Astrocyte of the cerebellum (primary cell): Measurements from ENCODE around the gene SLC25A45.

Experiments
- DNase-seq: peaks from one replicate; pipeline ENCODE4 v3.0.0-alpha.2; 2011; ENCODE audit warnings: low read depth
- H3K4me3 ChIP-seq: 2 replicates; pipeline ENCODE4 v1.5.1; 2011; ENCODE audit warnings: mild to moderate bottlenecking, low read depth, low read length, moderate library complexity
- in situ Hi-C: cut with HindIII; loops from 2 replicates; pipeline ENCODE4 v1.10.0; 2017; ENCODE audit warnings: low sequenced_read_pairs
- TF ChIP-seq, protein P1 (sequence below): IDR thresholded peaks from 2 replicates; pipeline ENCODE4 v1.5.1; 2012; ENCODE audit warnings: low read length, low read depth, moderate library complexity, mild to moderate bottlenecking; ENCODE audit errors: missing control alignments

The SLC25A45 gene

GRCh38 chr11:65396769-65397745 lies 14.6 kb upstream of the SLC25A45 start:
- in situ Hi-C loops = no loop called here
- DNase-seq = no peak
- no peak overlapping the region for H3K4me3 ChIP-seq
- TF ChIP-seq, protein P1, sequence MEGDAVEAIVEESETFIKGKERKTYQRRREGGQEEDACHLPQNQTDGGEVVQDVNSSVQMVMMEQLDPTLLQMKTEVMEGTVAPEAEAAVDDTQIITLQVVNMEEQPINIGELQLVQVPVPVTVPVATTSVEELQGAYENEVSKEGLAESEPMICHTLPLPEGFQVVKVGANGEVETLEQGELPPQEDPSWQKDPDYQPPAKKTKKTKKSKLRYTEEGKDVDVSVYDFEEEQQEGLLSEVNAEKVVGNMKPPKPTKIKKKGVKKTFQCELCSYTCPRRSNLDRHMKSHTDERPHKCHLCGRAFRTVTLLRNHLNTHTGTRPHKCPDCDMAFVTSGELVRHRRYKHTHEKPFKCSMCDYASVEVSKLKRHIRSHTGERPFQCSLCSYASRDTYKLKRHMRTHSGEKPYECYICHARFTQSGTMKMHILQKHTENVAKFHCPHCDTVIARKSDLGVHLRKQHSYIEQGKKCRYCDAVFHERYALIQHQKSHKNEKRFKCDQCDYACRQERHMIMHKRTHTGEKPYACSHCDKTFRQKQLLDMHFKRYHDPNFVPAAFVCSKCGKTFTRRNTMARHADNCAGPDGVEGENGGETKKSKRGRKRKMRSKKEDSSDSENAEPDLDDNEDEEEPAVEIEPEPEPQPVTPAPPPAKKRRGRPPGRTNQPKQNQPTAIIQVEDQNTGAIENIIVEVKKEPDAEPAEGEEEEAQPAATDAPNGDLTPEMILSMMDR = no peak

- no peak overlapping the region for H3K4me3 ChIP-seq
- in situ Hi-C loops = no loop called here
- DNase-seq = no peak
- TF ChIP-seq, protein P1 = no peak
Observed at GRCh38 chr11:65395961-65396530, 13.6 kb upstream of the SLC25A45 start.

DNA sequence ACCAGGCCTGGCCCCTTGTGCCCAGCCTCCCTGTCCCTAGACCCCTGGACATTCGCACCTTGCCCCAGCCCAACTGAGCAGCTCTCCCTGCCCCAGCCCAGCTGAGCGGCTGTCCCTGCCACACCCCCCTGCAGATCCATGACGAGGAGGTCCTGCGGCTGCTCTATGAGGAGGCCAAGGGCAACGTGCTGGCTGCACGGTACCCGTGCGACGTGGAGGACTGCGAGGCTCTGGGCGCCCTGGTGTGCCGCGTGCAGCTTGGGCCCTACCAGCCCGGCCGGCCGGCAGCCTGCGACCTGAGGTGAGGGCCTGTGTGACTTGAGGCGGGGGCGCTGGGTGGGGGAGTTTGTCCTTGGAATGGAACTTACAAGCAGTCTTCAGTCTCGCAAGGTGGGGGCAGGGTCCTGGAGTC lies 11.7 kb upstream of the SLC25A45 start:
- no peak overlapping the region for H3K4me3 ChIP-seq
- TF ChIP-seq, protein P1 = no peak
- no peak for DNase-seq
- in situ Hi-C loops = no loop called here

DNA sequence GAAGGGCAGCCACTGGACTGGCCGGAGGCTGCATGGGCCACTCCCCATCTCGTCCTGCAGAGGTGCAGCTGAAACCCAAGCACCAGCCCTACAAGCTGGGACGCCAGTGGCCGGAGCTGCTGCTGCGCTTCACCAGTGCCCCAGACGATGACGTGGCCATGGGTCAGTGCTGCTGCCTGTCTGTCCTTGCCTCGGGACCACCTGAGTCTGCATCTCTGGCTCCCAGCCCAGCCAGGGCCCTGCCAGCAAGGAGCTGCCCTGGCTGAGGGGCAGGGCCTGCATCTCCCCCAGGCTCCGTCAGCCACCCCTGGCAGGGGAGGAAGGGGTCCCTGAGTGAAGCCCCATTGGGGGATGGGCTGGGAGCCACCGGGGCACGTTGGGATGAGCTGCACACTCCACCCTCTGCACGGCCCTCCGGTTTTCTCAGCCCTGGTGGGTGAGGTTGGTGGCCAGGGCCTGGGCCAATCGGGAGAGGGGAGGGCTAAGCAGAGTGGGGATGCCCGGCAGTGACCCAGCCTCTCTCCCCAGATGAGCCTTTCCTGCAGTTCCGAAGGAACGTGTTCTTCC lies 11.2 kb upstream of the SLC25A45 start:
- H3K4me3 ChIP-seq = no peak overlapping the region
- DNase-seq = no peak
- TF ChIP-seq, protein P1 = no peak
- in situ Hi-C loops = no loop called here

DNA sequence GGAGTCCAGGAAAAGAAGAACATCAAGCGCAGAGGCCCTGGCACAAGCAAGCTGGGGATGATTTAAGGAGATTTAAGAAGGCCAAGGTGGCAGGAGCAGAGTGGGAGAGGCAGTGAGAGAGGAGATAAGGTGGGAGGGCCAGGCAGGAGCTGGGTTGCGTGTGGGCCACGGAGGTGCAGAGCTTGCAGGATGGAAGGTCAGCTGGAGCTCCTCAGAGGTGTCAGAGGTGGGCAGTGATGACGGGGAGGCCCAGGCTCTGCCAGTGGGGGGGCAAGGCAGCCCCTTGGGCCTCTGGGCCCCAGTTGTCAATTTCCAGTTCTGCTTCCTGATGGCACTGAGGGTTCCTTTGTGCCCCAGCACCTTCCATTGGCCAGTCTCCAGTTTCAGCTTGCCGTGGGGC lies 10.5 kb upstream of the SLC25A45 start:
- TF ChIP-seq, protein P1 = no peak
- no peak for DNase-seq
- in situ Hi-C loops = no loop called here
- no peak overlapping the region for H3K4me3 ChIP-seq

DNA sequence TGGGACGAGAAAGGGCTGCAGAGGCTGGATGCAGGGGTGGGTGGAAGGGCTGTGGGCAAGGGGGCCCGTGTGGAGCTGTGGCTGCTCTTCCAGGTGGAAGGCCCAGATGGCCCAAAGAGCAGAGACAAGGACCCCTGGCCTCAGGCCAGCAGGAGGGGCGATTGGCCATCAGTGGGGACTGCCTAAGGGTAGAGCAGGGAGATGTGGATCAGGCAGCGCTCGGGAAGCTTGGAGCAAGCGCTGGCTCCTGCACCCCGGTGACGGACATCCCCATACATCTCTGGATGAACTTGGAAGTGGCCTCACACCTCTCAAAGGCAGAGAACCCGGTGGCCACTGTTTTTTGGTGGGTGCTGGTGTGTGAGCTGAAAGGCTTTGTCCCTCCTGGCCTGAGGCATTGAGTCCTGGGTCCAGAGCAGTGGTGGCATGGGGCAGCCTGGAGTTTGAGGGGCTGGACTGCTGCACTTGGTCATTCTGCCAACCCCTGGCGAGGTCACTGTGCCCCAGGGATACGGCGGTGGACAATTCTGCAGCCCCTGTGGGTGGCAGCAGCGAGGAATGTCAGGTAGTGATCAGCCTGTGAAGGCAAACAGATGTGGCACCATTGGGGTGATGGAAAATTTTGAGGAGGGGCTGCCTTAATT lies 9.9 kb upstream of the SLC25A45 start:
- TF ChIP-seq, protein P1 = no peak
- in situ Hi-C loops = no loop called here
- no peak overlapping the region for H3K4me3 ChIP-seq
- no peak for DNase-seq
